IMR-90 (cell line): ENCODE results near the gene HACL1. TPM values are rescaled to one million over a fixed set of nuclear protein-coding genes. Genes with fewer than 3 reads are reported as not detected.

Experiments
- ATAC-seq: fragments of 200-7000 bp; cut with Tn5 transposase; 2 replicates; pipeline ENCODE4 v1.9.1; 2020; ENCODE audit warnings: low read depth, mild to moderate bottlenecking, moderate library complexity
- BruUV-seq: library from RNA; stranded (reverse); fragments of 400-500 nt; replicated peaks from 2 replicates; lab custom pipeline; 2021; lab: Mats Ljungman, UMichigan
- CTCF ChIA-PET: fragments of 300-600 bp; formaldehyde crosslinking; extraction: SDS; loops from one replicate; lab custom pipeline; 2021; ENCODE audit warnings: antibody characterized with exemption; lab: Yijun Ruan, JAX
- POLR2A ChIA-PET: fragments of 300-600 bp; sonication (Branson Sonifier 250); formaldehyde crosslinking; loops from one replicate; lab custom pipeline; 2022; ENCODE audit warnings: antibody characterized with exemption; ENCODE audit not compliant: unreplicated experiment; lab: Charles Lee
- DNase-seq: peaks from one replicate; pipeline ENCODE4 v3.0.0; 2013
- H2AFZ ChIP-seq: replicated peaks from 2 replicates; pipeline ENCODE3; 2013; ENCODE audit warnings: low read length, mild to moderate bottlenecking; ENCODE audit not compliant: poor library complexity
- H2AK5ac ChIP-seq: 2 replicates; pipeline ENCODE4 v1.6.1; 2013; ENCODE audit warnings: low read depth, low read length, inconsistent platforms
- H2AK9ac ChIP-seq: replicated peaks from 2 replicates; pipeline ENCODE3; 2013; ENCODE audit warnings: mild to moderate bottlenecking, low read depth, low read length, moderate library complexity; ENCODE audit not compliant: poor library complexity
- H2BK120ac ChIP-seq: 2 replicates; pipeline ENCODE4 v1.6.1; 2013; ENCODE audit warnings: low read depth, low read length, inconsistent platforms
- H2BK15ac ChIP-seq: 3 replicates; pipeline ENCODE4 v1.6.1; 2013; ENCODE audit warnings: low read depth, low read length, inconsistent platforms
- H2BK20ac ChIP-seq: 2 replicates; pipeline ENCODE4 v1.6.1; 2013; ENCODE audit warnings: low read depth, mild to moderate bottlenecking, inconsistent platforms, low read length, moderate library complexity
- H2BK5ac ChIP-seq: 2 replicates; pipeline ENCODE4 v1.6.1; 2013; ENCODE audit warnings: mild to moderate bottlenecking, low read depth, low read length, inconsistent platforms; ENCODE audit not compliant: poor library complexity, severe bottlenecking
- H3K14ac ChIP-seq: replicated peaks from 2 replicates; pipeline ENCODE4 v1.6.1; 2013; ENCODE audit warnings: low read depth, low read length, inconsistent platforms
- H3K18ac ChIP-seq: 2 replicates; pipeline ENCODE4 v1.6.1; 2013; ENCODE audit warnings: low read depth, low read length, control low read depth
- H3K23ac ChIP-seq: 2 replicates; pipeline ENCODE4 v1.6.1; 2013; ENCODE audit warnings: low read depth, low read length, inconsistent platforms
- H3K27ac ChIP-seq: 2 replicates; pipeline ENCODE4 v1.5.1; 2013; ENCODE audit warnings: mild to moderate bottlenecking, control low read depth, low read length; ENCODE audit not compliant: insufficient read depth
- H3K27me3 ChIP-seq: 2 replicates; pipeline ENCODE4 v1.6.1; 2013; ENCODE audit warnings: low read length; ENCODE audit not compliant: control insufficient read depth, insufficient read depth
- H3K36me3 ChIP-seq: 2 replicates; pipeline ENCODE4 v1.6.1; 2013; ENCODE audit warnings: low read length, mixed read lengths; ENCODE audit not compliant: control insufficient read depth, insufficient read depth
- H3K4ac ChIP-seq: 2 replicates; pipeline ENCODE4 v1.6.1; 2013; ENCODE audit warnings: low read depth, low read length, inconsistent platforms
- H3K4me1 ChIP-seq: 2 replicates; pipeline ENCODE4 v1.6.1; 2013; ENCODE audit warnings: low read length, mixed read lengths; ENCODE audit not compliant: control insufficient read depth, insufficient read depth
- H3K4me2 ChIP-seq: 2 replicates; pipeline ENCODE4 v1.6.1; 2013; ENCODE audit warnings: low read depth, mild to moderate bottlenecking, control low read depth, low read length, moderate library complexity
- H3K4me3 ChIP-seq: 2 replicates; pipeline ENCODE4 v1.5.1; 2013; ENCODE audit warnings: low read depth, mild to moderate bottlenecking, control low read depth, low read length, moderate library complexity; ENCODE audit not compliant: insufficient read depth
- H3K56ac ChIP-seq: 2 replicates; pipeline ENCODE4 v1.6.1; 2013; ENCODE audit warnings: low read length, inconsistent platforms; ENCODE audit not compliant: insufficient read depth; ENCODE audit errors: extremely low read depth
- H3K79me1 ChIP-seq, 2 experiments: 2 replicates each; pipeline ENCODE4 v1.6.1; 2013; ENCODE audit warnings: low read length in 2 of 2, inconsistent platforms in 1 of 2, low read depth in 1 of 2
- H3K9ac ChIP-seq: 2 replicates; pipeline ENCODE4 v1.6.1; 2013; ENCODE audit warnings: low read depth, low read length, control low read depth
- H3K9me1 ChIP-seq: 2 replicates; pipeline ENCODE4 v1.6.1; 2013; ENCODE audit warnings: low read length, inconsistent platforms; ENCODE audit not compliant: insufficient read depth
- H3K9me3 ChIP-seq: 2 replicates; pipeline ENCODE4 v1.6.1; 2013; ENCODE audit warnings: low read length; ENCODE audit not compliant: control insufficient read depth, insufficient read depth
- H4K20me1 ChIP-seq: 2 replicates; pipeline ENCODE4 v1.6.1; 2013; ENCODE audit warnings: low read length, inconsistent platforms; ENCODE audit not compliant: insufficient read depth
- H4K5ac ChIP-seq: 2 replicates; pipeline ENCODE4 v1.6.1; 2013; ENCODE audit warnings: mild to moderate bottlenecking, low read depth, low read length, control low read depth
- H4K8ac ChIP-seq, 2 experiments: 2 replicates each; pipeline ENCODE4 v1.6.1; 2013; ENCODE audit warnings: low read depth in 2 of 2, low read length in 2 of 2, control low read depth in 1 of 2, inconsistent platforms in 1 of 2
- H4K91ac ChIP-seq: 2 replicates; pipeline ENCODE4 v1.6.1; 2013; ENCODE audit warnings: low read depth, low read length, inconsistent platforms; ENCODE audit not compliant: insufficient read depth
- BHLHE40 ChIP-seq: fragments of 150-350 bp; IDR thresholded peaks from 2 replicates; pipeline ENCODE4 v1.6.1; 2016; ENCODE audit warnings: mild to moderate bottlenecking, low read depth, low read length
- CHD1 ChIP-seq: IDR thresholded peaks from 2 replicates; pipeline ENCODE4 v1.6.1; 2012; ENCODE audit warnings: low read depth, low read length, improper control_type of control experiment
- ELK1 ChIP-seq: fragments of 150-350 bp; IDR thresholded peaks from 2 replicates; pipeline ENCODE4 v1.6.1; 2016; ENCODE audit warnings: low read depth, mild to moderate bottlenecking, low read length, moderate library complexity, borderline replicate concordance
- MAFK ChIP-seq: IDR thresholded peaks from 2 replicates; pipeline ENCODE4 v1.6.1; 2012; ENCODE audit warnings: low read depth, low read length, improper control_type of control experiment
- MXI1 ChIP-seq: IDR thresholded peaks from 2 replicates; pipeline ENCODE4 v1.6.1; 2012; ENCODE audit warnings: low read depth, mild to moderate bottlenecking, low read length, moderate library complexity, borderline replicate concordance
- POLR2A ChIP-seq: IDR thresholded peaks from 2 replicates; pipeline ENCODE4 v1.6.1; 2012; ENCODE audit warnings: mild to moderate bottlenecking, low read depth, low read length
- RCOR1 ChIP-seq: IDR thresholded peaks from 2 replicates; pipeline ENCODE4 v1.6.1; 2012; ENCODE audit warnings: mild to moderate bottlenecking, low read length, improper control_type of control experiment; ENCODE audit not compliant: insufficient replicate concordance
- RFX5 ChIP-seq: IDR thresholded peaks from 2 replicates; pipeline ENCODE4 v1.8.0; 2012; ENCODE audit warnings: low read depth, mild to moderate bottlenecking, low read length, moderate library complexity
- WGBS, 2 experiments: methylation state at CpG; one replicate each; pipeline versions ENCODE4 v1.1.5 to v1.1.7; 2013; ENCODE audit warnings: missing lambda C conversion rate in 2 of 2; ENCODE audit not compliant: insufficient read length in 1 of 2; ENCODE audit errors: extremely low coverage in 2 of 2; 5-methylcytosine and 5-hydroxymethylcytosine counted together
- dilution Hi-C: fragments of 300-500 bp; cut with HindIII; formaldehyde crosslinking; loops from one replicate; pipeline ENCODE4 v1.14.3; 2018; ENCODE audit warnings: low sequenced_read_pairs; ENCODE audit not compliant: unreplicated experiment
- in situ Hi-C: fragments of 300-500 bp; cut with MboI; formaldehyde crosslinking; loops from 3 replicates; pipeline ENCODE4 v1.14.3; 2019; ENCODE audit warnings: low sequenced_read_pairs, inconsistent platforms, mixed read lengths
- intact Hi-C: fragments of 100-400 bp; cut with micrococcal nuclease; formaldehyde crosslinking; loops from 2 replicates; pipeline ENCODE4 v1.10.0; 2022
- polyA plus RNA-seq, 3 experiments: library from polyadenylated mRNA; depleted of rRNA; stranded (reverse); fragments of >200 nt; gene quantifications; 2 replicates each; pipeline ENCODE4 v1.2.3, GENCODE V29; 2012; ENCODE audit warnings: low replicate concordance in 1 of 3
- total RNA-seq: library from RNA; depleted of rRNA; stranded (reverse); fragments of >200 nt; gene quantifications from 2 replicates; pipeline ENCODE4 v1.2.3, GENCODE V29; 2012

Gene HACL1
- total and polyA plus RNA-seq, 2 of the 4 experiments (the other 2 are of a cell fraction) = 9.9 to 28.1 TPM

GRCh38 chr3:15527031-15527459 is 74.3 kb downstream of the HACL1 start:
- no peak overlapping the region for H2AK5ac ChIP-seq
- no peaks in the 10 kb centered on the region for H3K9me3 ChIP-seq
- H3K9me1 ChIP-seq = no peaks in the 10 kb centered on the region; the same call in 1 of the 2 replicates
- in situ Hi-C loops (no loop called here), dilution Hi-C loops (no loop called here), intact Hi-C loops (no loop called here)
- no peak overlapping the region for H2BK5ac ChIP-seq
- TF ChIP-seq BHLHE40 (no peak), RCOR1 (no peak), ELK1 (no peak), MXI1 (no peak), MAFK (no peak), POLR2A (no peak), CHD1 (no peak), RFX5 (no peak)
- H3K4me1 ChIP-seq = no peaks in the 10 kb centered on the region
- H3K4ac ChIP-seq = no peak overlapping the region
- no TSS peak for BruUV-seq
- no peak overlapping the region for H4K8ac ChIP-seq
- no peak overlapping the region for H2BK20ac ChIP-seq
- CTCF ChIA-PET = interaction anchor here (0.6 to 1.4 kb wide), 3 partner anchors 9 to 487 kb away, joined by 3 read pairs; no protein-coding TSS in a partner anchor
- H4K91ac ChIP-seq = no peak overlapping the region
- no peak overlapping the region for H3K18ac ChIP-seq
- no peaks in the 10 kb centered on the region for H3K36me3 ChIP-seq
- H3K9ac ChIP-seq = no peak overlapping the region
- H2AFZ ChIP-seq = no peak overlapping the region
- H3K27me3 ChIP-seq = no peaks in the 10 kb centered on the region
- peak; percentile 30 for DNase-seq
- H4K20me1 ChIP-seq = no peaks in the 10 kb centered on the region
- H3K4me2 ChIP-seq = no peak overlapping the region
- no peak overlapping the region for H3K56ac ChIP-seq
- peak; percentile 48 for ATAC-seq
- H3K79me1 ChIP-seq = no peaks in the 10 kb centered on the region
- no peak overlapping the region for H2AK9ac ChIP-seq
- no peak overlapping the region for H2BK15ac ChIP-seq
- no peak overlapping the region for H2BK120ac ChIP-seq
- no peak overlapping the region for H3K23ac ChIP-seq
- H3K27ac ChIP-seq = no peak overlapping the region
- H4K5ac ChIP-seq = no peak overlapping the region
- H3K14ac ChIP-seq = no peak overlapping the region
- H3K4me3 ChIP-seq = no peak overlapping the region
- WGBS, 2 experiments = no CpG with 5 or more reads among the region's 4 CpGs
- POLR2A ChIA-PET = no interaction called here
